Measurements from ENCODE around the gene GOLM1. TPM values are rescaled to one million over a fixed set of nuclear protein-coding genes. Genes with fewer than 3 reads are reported as not detected.

The GOLM1 gene
- total and polyA plus RNA-seq, 2 of the 8 experiments (the other 6 are each of a cell fraction or from before 2014, with no cell fraction given): 45.9 to 88.9 TPM

GRCh38 chr9:86075132-86076109 lies 23.9 kb downstream of the GOLM1 start:
- POLR2A ChIA-PET (ENCODE audit: partially characterized antibody): no interaction called here
- TF ChIP-seq SIN3A (conservative IDR thresholded peaks at IDR 0.05 in 1 of 2, IDR thresholded peaks at IDR 0.05 in 1 of 2; ENCODE audit: low read depth in 1 of 2, low read length in 2 of 2) (no peak), USF2 (IDR thresholded peaks at IDR 0.05; ENCODE audit: low read length) (no peak), RBBP5 (IDR thresholded peaks at IDR 0.05; ENCODE audit: borderline replicate concordance, low read depth, low read length) (no peak), ZNF274 (IDR thresholded peaks at IDR 0.05; ENCODE audit: borderline replicate concordance, extremely low read depth, low read length) (no peak), PHF8 (conservative IDR thresholded peaks at IDR 0.05; ENCODE audit: low read depth, low read length) (no peak), CBX8 (IDR thresholded peaks at IDR 0.05; ENCODE audit: borderline replicate concordance, low read depth, low read length) (no peak), EZH2 (IDR thresholded peaks at IDR 0.05; ENCODE audit: low read depth, low read length, severe bottlenecking) (no peak), CBX5 (IDR thresholded peaks at IDR 0.05; ENCODE audit: low read depth, low read length) (no peak), BCL11A (IDR thresholded peaks at IDR 0.05; ENCODE audit: low read depth in 2 of 2, low read length in 2 of 2) (no peak), TCF12 (IDR thresholded peaks at IDR 0.05; ENCODE audit: low read depth, low read length) (no peak)

More at GRCh38 chr9:86075132-86076109, 23.9 kb downstream of the GOLM1 start:
- CTCF ChIA-PET (ENCODE audit: partially characterized antibody): interaction anchor here (0.6 to 1.9 kb wide), 9 partner anchors 8 to 201 kb away, joined by 3 to 8 read pairs (median 4); partner anchors contain the start of gene GOLM1
- Histone ChIP-seq H3K23ac (ENCODE audit: insufficient read length) (no peak overlapping the region), H3K4me2 (ENCODE audit: insufficient read depth in 1 of 2, low read depth in 2 of 2, low read length in 2 of 2) (no peak overlapping the region), H2BK12ac (ENCODE audit: low read depth, low read length) (no peak overlapping the region), H2AK5ac (ENCODE audit: low read depth, low read length) (no peak overlapping the region), H3K79me1 (ENCODE audit: low read depth, low read length) (no peaks in the 10 kb centered on the region), H4K5ac (ENCODE audit: insufficient read length, low read depth, low read length) (no peak overlapping the region), H2AFZ (ENCODE audit: low read length) (no peak overlapping the region), H2BK120ac (replicated peaks; ENCODE audit: low read depth, low read length) (no peak overlapping the region), H3K27me3 (replicated peaks in 1 of 4; ENCODE audit: control insufficient read depth in 3 of 4, extremely low read depth in 1 of 4, insufficient read depth in 3 of 4, low read length in 3 of 4) (no peaks in the 10 kb centered on the region), H3K79me2 (ENCODE audit: control insufficient read depth in 1 of 2, insufficient read depth in 2 of 2, low read length in 2 of 2) (no peaks in the 10 kb centered on the region), H3K9me3 (ENCODE audit: insufficient read depth in 2 of 2, low read depth in 1 of 2, low read length in 1 of 2) (no peaks in the 10 kb centered on the region), H3K23me2 (ENCODE audit: low read depth, low read length) (no peaks in the 10 kb centered on the region), H4K8ac (ENCODE audit: extremely low read depth, insufficient read depth, low read length) (no peak overlapping the region), H3K4me3 (ENCODE audit: extremely low read depth in 1 of 4, insufficient read depth in 2 of 4, low read depth in 3 of 4, low read length in 4 of 4) (no peak overlapping the region), H4K91ac (replicated peaks; ENCODE audit: insufficient read length, low read length) (no peak overlapping the region), H2BK5ac (ENCODE audit: low read depth, low read length) (no peak overlapping the region), H3K4me1 (replicated peaks in 1 of 4; ENCODE audit: control insufficient read depth in 3 of 4, insufficient read depth in 4 of 4, low read length in 3 of 4) (peaks cover 0 to 6% (median 3%) of the 10 kb centered on the region in 4 experiments; a peak in 4 of 7 replicates), H3K36me3 (ENCODE audit: control insufficient read depth in 2 of 4, insufficient read depth in 4 of 4, low read length in 3 of 4) (peaks cover 0 to 17% (median 4%) of the 10 kb centered on the region in 4 experiments; a peak in 4 of 8 replicates), H2BK20ac (ENCODE audit: low read length) (no peak overlapping the region), H4K20me1 (replicated peaks in 1 of 2; ENCODE audit: control insufficient read depth in 1 of 2, insufficient read depth in 2 of 2, low read length in 2 of 2) (peaks cover 4 to 13% of the 10 kb centered on the region in 2 experiments), H3K27ac (ENCODE audit: low read depth, low read length) (no peak overlapping the region), H3K9ac (replicated peaks in 1 of 4; ENCODE audit: extremely low read depth in 1 of 4, low read depth in 3 of 4, low read length in 3 of 4) (no peak overlapping the region), H3K18ac (ENCODE audit: extremely low read depth, low read length) (no peak overlapping the region), H3K56ac (replicated peaks; ENCODE audit: insufficient read length, low read depth, low read length) (no peak overlapping the region), H2BK15ac (ENCODE audit: low read length) (no peak overlapping the region), H3K4ac (replicated peaks; ENCODE audit: insufficient read length, low read depth, low read length) (no peak overlapping the region), H3K14ac (ENCODE audit: insufficient read length) (no peak overlapping the region)
- no peak for FAIRE-seq
- WGBS, 2 experiments (ENCODE audit: extremely low coverage in 1 of 2, insufficient coverage in 1 of 2, insufficient read length in 1 of 2, insufficient replicate concordance in 2 of 2, low coverage in 1 of 2, low lambda C conversion rate in 2 of 2, missing lambda C conversion rate in 1 of 2): 89% methylated on average over 12 of the region's 12 CpGs; no CpG with 5 or more reads in 1 of the 2 experiments
- DNase-seq (ENCODE audit: low read depth in 1 of 2, low spot score in 2 of 2): no peak
